Cardiac fibroblast (primary cell): ENCODE measurements around the gene MYO1C.

Experiments used
- DNase-seq, 2 donors: peaks; one replicate each; pipeline versions ENCODE4 v3.0.0 to v3.0.0-alpha.2; 2010; ENCODE audit warnings: low read depth in 2 of 2
- H3K4me3 ChIP-seq, 2 donors: replicated peaks in 1 of 2; 1 replicate in 1 of 2; 2 replicates in 1 of 2; pipeline ENCODE4 v1.5.1; 2011; ENCODE audit warnings: low read depth in 2 of 2, low read length in 2 of 2, mild to moderate bottlenecking in 2 of 2, moderate library complexity in 1 of 2
- CTCF ChIP-seq: IDR thresholded peaks from one replicate; pipeline ENCODE4 v1.5.1; 2011; ENCODE audit warnings: low read depth, mild to moderate bottlenecking, low read length, inconsistent platforms

MYO1C gene

GRCh38 chr17:1495265-1495989 is 2.9 kb upstream of the MYO1C start:
- DNase-seq = peak in 1 of 2 donors; percentile 68
- no peak overlapping the region for H3K4me3 ChIP-seq
- no peak for TF ChIP-seq CTCF

DNA sequence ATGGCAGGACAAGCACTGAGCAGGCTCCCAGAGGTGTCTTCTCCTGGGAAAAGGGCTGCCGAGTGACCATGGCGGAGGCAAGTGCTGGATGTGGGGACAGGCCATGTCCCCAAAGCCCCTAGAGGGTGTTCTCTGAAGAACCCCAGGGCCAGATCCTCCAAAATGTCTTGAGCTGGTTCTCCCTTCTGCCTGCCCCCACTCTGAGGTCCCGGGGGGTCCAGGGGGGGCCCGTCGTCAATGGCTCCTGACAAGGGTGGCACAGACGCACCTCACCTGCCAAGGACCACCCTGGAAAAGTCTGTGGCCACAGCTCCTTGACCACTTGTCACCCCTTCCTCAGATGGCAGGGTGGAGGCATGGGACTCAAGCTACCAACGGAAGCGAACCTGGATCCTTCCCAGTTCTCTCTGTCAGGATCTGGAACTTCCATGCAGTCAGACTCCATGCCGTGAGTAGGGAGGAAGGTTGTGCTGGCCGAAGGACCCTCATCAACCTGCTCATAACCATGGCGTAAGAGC is 2.3 kb upstream of the MYO1C start:
- no peak overlapping the region for H3K4me3 ChIP-seq
- no peak for DNase-seq
- no peak for TF ChIP-seq CTCF

DNA sequence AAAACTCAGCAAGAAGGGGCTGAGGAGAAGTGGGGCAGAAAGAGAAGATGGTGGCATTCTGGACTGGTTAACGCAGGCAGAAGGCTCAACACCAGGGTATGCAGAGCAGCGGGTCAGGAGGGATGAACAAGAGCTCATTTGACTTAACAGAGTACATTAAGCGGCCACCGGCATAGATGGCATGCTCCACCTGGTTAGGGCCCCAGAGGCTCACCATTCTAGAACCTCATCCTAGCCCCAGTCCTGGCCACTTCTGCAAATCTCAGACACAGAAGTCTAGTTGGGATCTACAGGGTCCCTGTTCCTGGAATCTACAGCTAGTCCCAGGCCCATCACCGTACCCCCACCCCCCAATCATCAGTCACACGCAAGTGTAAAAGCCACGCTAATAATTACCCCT is 1.7 kb upstream of the MYO1C start:
- H3K4me3 ChIP-seq = no peak overlapping the region
- no peak for TF ChIP-seq CTCF

GRCh38 chr17:1493291-1493980 is 950 bp upstream of the MYO1C start:
- TF ChIP-seq CTCF = no peak
- peak in 1 of 2 donors; percentile 22 for DNase-seq
- no peak overlapping the region for H3K4me3 ChIP-seq

More for the DNA sequence above, 1.7 kb upstream of the MYO1C start:
- DNase-seq = no peak

DNA sequence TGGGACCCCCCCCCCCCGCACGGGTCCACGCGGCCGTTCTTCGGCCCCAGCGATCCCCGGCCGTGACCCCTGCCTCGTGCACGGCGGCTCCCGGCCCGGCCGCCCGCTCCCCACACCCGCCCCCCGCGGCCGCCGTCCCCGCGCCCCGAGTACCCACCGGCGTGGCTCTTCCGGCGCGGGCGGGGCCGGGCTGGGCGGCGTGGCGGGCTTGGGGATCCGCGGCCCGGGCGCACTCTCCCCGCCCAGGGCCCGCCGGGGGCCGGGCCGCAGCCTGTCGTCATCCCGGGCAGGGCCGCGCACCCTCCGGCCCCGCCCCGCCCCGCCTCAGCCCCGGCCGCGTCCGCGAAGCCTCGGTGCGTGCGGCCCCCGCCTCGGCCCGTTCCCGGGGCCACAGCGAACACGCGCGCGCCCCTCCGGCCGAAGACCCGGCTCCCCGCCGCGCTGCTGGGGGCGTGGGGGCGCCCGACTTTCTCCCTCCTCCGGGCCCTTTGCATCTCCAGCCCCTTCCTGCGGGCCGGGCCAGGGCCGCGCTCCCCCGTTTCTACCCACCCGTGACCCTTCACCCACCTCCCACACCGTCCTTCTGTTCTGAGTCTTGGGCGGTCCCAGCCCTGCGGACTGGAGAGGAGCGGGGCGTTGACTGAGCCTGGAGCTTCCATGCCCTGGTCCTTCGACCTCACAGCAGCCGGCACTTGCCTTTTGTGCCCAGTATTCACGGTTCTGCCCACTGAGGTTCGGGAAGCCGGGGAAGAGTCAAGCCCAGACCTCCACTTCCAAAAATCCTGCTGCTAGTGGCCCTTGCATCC is 840 bp downstream of the MYO1C start:
- DNase-seq = peak; percentile 35 to 65
- TF ChIP-seq CTCF = no peak
- H3K4me3 ChIP-seq = peak overlapping the region; percentile 70 to 77

DNA sequence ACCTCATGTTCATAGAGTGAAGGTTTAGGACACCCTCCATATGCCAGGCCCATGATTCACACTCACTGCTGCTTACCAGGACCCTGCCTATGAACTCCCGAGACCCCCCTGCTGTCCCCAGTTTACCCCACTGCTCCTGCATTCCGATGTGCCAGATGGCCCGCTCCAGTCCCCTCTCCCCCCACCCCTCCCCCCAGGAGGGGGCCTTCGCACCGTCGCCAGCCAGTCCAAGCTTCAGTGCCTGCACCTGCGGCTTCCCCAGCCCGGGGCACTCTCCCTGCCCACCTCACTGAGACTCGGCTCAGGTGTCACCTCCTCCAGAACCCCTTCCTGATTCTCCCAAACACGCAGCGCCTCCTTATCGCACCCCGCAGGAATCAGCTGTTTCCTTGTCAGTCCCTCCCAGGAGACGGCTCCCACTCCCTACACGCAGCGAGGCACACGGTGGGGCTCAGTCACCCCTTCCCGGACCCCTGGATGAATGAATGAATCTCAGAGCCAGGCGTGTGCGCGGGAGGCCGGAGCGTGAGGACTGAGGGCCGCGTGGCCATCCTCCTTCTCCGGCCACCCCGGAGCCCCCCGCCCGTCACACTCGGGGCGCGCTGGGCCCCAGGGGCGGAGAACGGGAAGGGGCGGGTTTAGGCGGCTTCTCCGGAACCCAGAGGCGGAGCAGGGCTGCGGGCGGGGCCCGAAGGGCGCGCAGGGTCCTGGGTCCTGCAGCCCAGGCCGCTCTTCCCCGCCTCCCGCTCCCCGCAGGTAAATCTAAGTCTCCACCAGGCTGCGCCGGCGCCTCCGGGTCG is 1.6 kb downstream of the MYO1C start:
- H3K4me3 ChIP-seq = peak overlapping the region; percentile 70 to 77
- peak; percentile 40 to 55 for DNase-seq
- TF ChIP-seq CTCF = no peak
